GM12878 (cell line): ENCODE data around the gene ZNF813.

Source experiments
- BRCA1 ChIP-seq: IDR thresholded peaks from 2 replicates; pipeline ENCODE4 v1.6.1; 2011; ENCODE audit warnings: low read depth, low read length, improper control_type of control experiment
- CTCF ChIP-seq, 3 experiments: IDR thresholded peaks in 2 of 3; conservative IDR thresholded peaks in 1 of 3; 2 replicates each; pipeline ENCODE4 v1.5.1; 2011; ENCODE audit warnings: low read depth in 3 of 3, low read length in 3 of 3, mild to moderate bottlenecking in 3 of 3, control low read depth in 2 of 3, moderate library complexity in 2 of 3, inconsistent platforms in 1 of 3, mixed read lengths in 1 of 3; ENCODE audit not compliant: control insufficient read depth in 2 of 3, insufficient read depth in 1 of 3; ENCODE audit errors: extremely low read depth in 1 of 3
- HDGF ChIP-seq: fragments of 450-650 bp; IDR thresholded peaks from 2 replicates; pipeline ENCODE4 v1.6.1; 2016; ENCODE audit warnings: antibody characterized with exemption
- MAX ChIP-seq: IDR thresholded peaks from 2 replicates; pipeline ENCODE4 v1.6.1; 2012; ENCODE audit warnings: low read depth, low read length, improper control_type of control experiment
- POLR2A ChIP-seq: IDR thresholded peaks from 2 replicates; pipeline ENCODE4 v1.6.1; 2011; ENCODE audit warnings: low read depth, mild to moderate bottlenecking, low read length
- PRDM15 ChIP-seq: fragments of 450-650 bp; formaldehyde crosslinking; IDR thresholded peaks from 2 replicates; pipeline ENCODE4 v1.4.0; 2020; ENCODE audit warnings: mild to moderate bottlenecking, moderate library complexity

GRCh38 chr19:53509443-53509842 lies 41.9 kb downstream of the ZNF813 start:
- no peak for TF ChIP-seq BRCA1
- TF ChIP-seq CTCF (IDR thresholded peaks at IDR 0.05 in 2 of 3, conservative IDR thresholded peaks at IDR 0.05 in 1 of 3; ENCODE audit: control insufficient read depth in 2 of 3, extremely low read depth in 1 of 3, insufficient read depth in 1 of 3, low read depth in 3 of 3, low read length in 3 of 3): no peak
- TF ChIP-seq PRDM15: no peak
- TF ChIP-seq HDGF: no peak
- TF ChIP-seq POLR2A: no peak
- no peak for TF ChIP-seq MAX
